Effector CD4-positive, alpha-beta T cell (primary cell): ENCODE data around the gene STAT6.
"Not testable (repeated sequence)": the region's sequence is repeated elsewhere in the genome, so short reads cannot be mapped to it uniquely, and the experiment has no call there.

Experiments used
- DNase-seq: peaks from one replicate; pipeline ENCODE4 v3.0.0-alpha.2; 2020

The STAT6 gene

GRCh38 chr12:57126561-57126960, 15.4 kb upstream of the STAT6 start:
- DNase-seq, result no peak

DNA sequence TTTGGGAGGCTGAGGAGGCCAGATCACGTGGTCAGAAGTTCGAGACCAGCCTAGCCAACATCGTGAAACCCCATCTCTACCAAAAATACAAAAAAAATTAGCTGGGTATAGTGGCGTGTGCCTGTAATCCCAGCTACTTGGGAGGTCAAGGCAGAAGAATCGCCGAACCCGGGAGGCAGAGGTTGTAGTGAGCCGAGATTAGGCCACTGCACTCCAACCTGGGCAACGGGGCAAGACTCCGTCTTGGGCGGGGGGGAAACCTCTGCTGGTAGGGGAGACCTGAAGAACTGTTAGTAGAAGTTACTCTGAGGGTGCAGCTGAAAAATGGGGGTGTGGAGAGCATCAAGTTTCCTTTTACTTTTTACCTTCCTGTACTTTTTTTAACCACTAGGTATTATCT, 14.9 kb upstream of the STAT6 start:
- DNase-seq, result no peak

DNA sequence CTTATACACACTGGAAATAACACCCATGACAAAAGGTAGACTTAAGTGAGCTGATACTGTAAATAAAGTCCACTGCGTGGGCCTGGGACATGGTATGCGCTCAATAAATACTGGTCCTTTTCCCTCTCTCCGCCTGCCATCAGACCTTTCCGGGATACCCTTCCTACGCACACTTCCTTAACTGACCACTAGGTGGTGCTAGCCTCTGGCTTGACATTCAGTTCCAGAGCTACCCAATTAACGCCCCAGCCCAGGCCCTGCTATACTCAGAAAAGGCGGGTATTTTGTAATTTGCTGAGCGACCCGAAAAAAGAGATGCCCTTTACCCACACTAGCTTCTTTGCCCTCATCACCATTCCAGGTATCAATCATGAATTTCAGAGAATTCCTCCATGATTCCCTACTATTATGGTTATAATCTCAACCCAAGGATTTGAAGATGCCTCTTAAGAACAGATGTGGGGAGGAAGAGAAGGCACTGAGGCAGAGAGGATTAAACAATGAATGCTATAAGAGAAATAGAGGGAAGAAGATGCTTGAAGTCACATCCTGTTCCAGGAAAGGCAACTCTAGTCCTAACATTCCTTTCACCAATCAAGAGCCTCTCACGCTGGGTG, 13.2 kb upstream of the STAT6 start:
- DNase-seq, result peak; percentile 75

DNA sequence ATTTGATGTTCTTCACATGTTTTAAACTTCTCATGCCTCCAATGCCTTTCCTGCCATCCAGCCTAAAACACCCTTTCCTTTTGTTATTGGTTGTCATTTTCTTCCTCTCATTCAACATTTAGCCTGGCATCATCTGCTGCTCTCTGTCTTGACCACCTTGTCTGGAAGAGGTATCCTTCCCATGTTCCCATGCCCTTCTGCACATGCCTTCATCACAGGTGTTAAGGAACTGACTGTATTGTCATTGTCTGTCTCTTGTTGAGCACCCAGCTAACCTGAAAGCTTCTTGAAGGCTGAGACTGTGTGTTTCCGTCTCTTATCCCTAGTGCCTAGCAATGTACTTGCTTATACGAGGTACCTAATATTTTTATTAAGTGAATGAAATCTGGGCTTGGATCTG, 12.7 kb upstream of the STAT6 start:
- DNase-seq, result no peak

- DNase-seq, result not testable (repeated sequence)
Measured at GRCh38 chr12:57120718-57121117, 9.6 kb upstream of the STAT6 start.

- no peak for DNase-seq
Measured at GRCh38 chr12:57119294-57120085, 8.3 kb upstream of the STAT6 start.

DNA sequence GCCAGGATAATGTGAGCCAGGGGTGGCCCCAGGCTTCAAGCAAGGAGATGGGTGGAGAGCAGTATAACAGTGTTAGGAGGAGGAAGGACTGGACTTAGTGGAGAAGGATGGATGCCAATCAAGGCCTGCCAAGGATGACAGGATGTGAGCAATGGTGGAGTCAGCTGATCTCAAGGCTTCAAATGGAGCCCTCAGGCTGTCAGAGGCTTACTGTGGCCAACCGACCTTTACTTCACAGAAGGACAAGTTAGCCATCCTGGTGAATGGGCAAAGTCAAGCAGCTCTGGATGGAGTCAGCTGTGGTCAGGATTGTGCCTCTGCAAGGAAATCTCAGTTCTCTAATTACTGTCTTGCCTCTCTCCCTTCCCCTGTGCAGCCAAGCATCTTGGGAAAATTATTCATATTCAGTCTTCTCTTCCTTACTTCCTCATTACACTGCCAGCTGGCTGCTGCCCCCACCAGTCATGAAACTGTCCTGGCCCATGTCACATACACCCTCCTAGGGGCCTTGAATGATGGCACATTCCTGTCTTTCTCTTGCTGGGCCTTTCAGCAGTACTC, 7.6 kb upstream of the STAT6 start:
- DNase-seq, result no peak

DNA sequence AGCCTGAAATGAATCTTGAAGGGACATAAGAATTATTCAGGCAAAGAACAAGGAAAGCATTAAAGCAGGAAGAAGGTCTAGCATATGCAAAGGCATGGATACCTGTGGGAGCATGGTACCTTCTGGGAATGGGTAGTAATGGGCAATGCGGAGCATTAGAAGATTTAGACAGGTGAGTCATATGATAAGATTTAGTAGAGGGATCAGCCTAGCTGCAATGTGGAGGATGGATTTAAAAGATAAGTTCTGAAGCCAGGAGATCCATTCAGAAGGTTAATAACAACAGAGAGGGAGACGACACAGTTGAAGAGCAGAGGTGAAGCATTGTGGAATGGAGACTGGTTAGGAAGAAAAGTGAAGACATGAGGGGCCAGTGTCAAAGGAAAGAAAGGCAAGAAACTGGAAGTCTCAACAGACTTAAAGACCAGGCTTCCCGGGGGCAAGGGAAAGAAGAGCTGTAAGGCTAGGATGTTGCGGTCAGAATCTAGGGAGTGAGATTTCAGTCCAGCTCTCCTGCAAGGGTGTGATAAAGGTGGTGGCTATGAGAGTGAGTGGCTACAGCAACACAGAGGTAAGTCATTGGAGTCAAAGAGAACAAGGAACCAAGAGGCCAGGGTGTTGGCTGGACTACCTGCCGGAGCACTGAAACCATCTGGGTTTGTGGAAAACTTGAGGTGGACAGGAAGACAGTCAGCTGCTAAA, 5.6 kb upstream of the STAT6 start:
- no peak for DNase-seq

- no peak for DNase-seq
Measured at GRCh38 chr12:57112492-57113294, 1.5 kb upstream of the STAT6 start.

DNA sequence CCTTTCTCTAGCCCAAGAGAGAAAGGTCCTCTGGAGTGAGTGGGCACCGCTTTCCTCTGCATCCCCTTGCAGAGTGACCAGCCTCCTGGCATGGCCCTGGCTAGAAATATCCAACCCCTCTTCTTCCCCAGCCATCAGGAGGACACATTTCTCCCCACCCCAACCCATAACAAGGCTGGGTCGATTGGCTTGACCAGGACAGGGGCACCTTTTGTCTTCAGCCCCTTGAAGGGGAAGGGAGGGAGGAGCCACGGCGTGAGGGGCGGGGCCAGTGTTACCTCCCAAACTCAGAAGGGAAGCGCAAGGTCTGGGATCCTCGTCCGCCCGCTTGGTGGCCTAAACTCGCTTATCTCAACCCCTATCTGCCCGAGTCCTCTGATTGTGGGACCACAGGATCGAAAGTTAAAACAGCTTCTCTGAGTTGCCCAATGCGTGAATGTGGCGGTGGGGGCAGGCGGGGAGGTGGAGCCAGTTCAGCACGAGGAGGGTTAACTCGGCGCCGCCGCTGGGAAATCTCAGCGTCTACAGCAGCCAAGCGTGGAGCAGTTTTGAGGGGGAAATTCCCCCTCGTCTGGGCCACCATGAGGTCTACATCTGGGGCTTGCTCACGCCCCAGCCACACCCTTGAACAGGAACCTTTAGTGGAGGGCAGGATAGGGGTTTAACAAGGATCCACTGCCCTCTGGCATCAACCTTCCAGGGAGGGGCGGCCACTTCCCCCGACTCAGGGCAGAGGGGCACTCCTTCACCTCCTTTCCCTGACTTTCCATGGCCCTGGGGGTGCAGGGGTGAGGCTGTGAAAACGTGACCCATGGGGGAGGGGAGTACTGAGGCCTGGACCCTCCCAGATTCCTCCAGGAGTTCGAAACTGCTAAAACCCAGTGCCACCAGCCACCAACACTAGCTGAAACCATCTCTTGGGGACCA, 795 bp downstream of the STAT6 start:
- DNase-seq, result peak; percentile 72

DNA sequence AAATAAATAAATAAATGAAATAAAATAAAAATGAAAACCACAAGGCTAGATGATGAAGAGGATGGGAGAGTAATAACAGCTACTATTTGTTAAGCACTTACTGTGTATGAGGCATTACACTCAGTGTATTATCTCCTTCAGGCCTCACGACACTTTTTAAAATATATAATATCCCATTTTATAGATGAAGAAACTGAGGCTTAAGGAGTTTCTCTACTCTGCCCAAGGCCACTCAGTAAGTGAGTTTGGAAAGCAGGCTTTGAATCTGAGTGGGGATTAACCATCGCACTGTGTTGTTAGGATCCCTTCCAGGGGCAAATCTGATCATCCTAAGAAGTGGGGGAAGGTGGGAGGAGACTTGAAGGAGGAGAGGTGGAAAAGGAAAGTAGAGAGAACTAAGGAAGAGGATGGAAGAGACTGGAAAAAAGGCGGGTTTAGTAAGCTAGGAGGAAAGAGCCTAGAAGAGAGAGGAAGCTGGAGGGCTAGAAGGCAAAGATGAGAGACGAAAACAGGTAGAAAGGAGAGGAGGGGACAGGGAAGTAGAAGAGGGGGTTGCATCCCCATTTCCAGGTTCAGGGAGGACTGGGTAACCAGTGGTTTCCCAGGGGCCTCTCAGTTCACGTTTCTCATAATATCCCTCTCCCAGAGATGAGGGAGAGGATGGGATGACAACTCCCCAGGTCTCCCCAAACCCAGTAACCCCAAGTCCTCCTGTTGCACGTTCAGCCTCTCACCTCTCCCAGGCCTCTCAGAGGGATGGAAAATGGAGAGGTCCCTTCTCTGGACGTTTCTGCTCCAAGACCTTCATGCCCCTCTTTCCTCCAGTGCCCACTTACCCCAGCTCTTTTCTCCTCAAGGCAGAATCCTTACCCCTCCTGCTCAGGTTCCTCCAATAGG, 1.7 kb downstream of the STAT6 start:
- no peak for DNase-seq

- DNase-seq, result no peak
Measured at GRCh38 chr12:57107456-57108155, 3.6 kb downstream of the STAT6 start.

DNA sequence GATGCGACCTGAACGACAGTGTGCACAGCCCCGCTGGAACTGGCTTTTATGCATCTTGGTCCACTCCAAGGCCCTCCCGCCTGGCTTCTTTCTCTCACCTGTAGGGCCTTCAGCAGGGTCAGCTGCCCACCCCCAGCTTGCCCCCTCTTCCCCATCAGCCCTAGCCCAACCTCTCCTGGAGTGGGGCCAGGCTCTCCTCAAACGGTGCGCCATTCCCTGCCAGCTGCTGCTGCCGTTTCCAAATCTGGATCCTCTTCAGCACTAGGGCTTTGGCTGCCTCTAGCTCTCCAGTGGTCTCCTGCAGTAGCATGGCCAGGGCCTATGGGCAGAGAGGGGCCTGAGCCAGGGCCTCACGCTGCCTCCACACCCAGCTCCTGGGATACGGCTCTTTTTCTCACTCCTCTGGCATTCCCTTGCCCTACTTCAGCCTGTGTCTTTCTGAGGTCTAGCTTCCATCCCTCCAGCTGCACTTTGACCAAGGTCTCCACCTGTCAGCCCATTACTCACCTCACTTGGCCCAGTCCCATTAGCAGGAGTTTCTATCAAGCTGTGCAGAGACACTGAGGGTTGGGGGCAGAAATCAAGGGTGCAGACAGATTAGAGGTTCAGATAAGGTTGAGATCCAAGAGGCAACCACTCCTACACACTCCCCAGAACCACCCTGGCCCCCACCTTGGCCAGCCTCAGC, 5.0 kb downstream of the STAT6 start:
- DNase-seq, result no peak

DNA sequence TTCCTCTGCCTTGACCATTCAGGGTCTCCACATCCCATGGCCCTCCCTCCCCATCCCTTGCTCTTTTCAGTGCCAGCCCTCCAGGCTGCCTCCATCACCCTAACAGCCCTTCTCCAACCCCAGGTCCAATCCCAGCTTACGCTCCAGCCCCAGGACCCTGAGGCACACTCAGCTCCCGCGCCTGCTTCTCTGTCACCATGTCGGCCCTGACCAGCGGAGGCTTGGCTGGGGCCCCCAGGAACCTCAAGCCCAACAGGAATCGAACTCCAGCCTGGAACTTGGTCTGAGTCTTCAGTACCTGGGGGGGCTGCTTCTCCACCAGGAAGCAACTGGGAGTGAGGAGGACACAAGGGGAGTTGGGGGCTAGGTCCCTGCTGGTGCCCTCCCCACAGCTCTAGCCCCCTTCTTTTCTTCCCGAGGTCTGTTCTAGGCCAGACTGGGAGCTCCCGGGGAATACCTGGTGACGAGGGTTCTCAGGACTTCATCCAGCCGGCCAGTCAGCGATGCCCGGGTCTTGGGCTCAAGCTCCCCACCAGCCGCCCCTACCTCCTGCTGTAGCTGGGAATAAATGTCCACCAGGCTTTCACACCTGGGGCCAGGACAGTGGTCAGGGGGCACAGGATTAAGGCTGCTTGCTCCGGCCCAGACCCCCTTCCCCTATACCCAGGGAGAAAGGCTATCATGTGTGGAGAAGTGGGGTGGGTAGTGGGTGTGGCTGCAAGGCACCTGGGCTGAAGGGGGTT, 6.0 kb downstream of the STAT6 start:
- DNase-seq, result no peak

DNA sequence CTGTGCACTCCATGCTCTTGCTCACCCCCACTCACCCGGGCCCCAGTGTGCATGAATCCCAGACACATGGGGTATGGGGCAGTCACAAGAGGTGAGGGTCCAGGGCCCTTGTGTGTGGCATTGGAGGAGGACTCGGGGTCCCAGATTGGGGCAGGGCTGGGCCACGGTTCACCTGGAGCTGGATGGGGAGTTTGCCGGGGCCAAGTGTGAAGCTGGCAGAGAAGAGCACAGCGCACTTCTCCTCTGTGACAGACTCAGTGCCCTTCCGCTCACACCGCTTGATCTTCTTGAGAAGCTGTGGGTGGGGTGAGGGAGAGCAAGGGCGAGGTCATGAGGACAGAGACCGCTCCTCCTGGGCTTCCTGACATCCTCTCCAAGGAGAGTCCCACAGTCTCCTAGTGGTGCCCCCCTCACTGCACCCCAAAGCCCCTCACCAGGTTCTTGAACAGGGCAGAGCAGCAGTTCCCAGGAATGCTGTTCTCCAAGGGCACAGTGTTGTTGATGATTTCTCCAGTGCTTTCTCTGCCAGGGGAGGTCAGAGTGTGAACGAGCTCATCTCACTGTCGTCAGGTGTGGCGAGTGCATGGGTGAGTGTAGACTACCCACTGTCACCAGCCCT, 6.8 kb downstream of the STAT6 start:
- DNase-seq, result no peak

DNA sequence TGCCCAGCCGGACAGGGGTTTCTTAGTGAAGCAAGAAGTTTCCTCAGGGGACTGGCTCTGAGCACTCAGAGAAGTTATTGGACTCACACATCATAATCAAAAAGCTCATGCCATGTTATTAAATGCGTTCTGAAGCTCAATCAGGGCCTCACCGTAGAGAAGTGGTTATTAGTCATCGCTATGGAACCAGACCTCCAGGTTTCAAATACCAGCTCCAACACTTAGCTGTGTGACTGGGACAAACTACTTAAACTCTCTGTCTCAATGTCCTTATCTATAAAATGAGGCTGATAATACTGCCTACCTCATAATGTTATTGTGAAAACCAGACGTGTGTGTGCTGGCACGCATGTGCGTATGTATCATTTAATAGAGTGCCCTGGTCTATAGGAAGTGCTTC, 7.3 kb downstream of the STAT6 start:
- DNase-seq, result no peak

- DNase-seq, result no peak
Measured at GRCh38 chr12:57101892-57102695, 9.1 kb downstream of the STAT6 start.
